Neural cell (in vitro differentiated cells): ENCODE data around the gene LCP2.

Source experiments
- EP300 ChIP-seq: fragments of 450-650 bp; conservative IDR thresholded peaks from 2 replicates; pipeline ENCODE4 v1.6.1; 2014; ENCODE audit warnings: antibody characterized with exemption, mild to moderate bottlenecking, moderate library complexity; ENCODE audit not compliant: poor library complexity, severe bottlenecking
- EZH2 ChIP-seq: fragments of 200-600, 300-800 bp; shearing (Covaris generic), sonication (generic); IDR thresholded peaks from 2 replicates; pipeline ENCODE4 v1.6.1; 2014; ENCODE audit warnings: antibody characterized with exemption, low read length, borderline replicate concordance, mild to moderate bottlenecking; ENCODE audit not compliant: insufficient read depth, poor library complexity, severe bottlenecking
- MXI1 ChIP-seq: fragments of 450-650 bp; conservative IDR thresholded peaks from 2 replicates; pipeline ENCODE4 v1.6.1; 2014; ENCODE audit warnings: antibody characterized with exemption, mild to moderate bottlenecking; ENCODE audit not compliant: poor library complexity, severe bottlenecking
- POLR2AphosphoS5 ChIP-seq: IDR thresholded peaks from 2 replicates; pipeline ENCODE4 v1.6.1; 2012
- RAD21 ChIP-seq: fragments of 450-650 bp; conservative IDR thresholded peaks from 2 replicates; pipeline ENCODE4 v1.6.1; 2014; ENCODE audit warnings: antibody characterized with exemption, mild to moderate bottlenecking, moderate library complexity
- SMC3 ChIP-seq: fragments of 450-650 bp; conservative IDR thresholded peaks from 2 replicates; pipeline ENCODE4 v1.6.1; 2014; ENCODE audit warnings: antibody characterized with exemption, mild to moderate bottlenecking, moderate library complexity; ENCODE audit not compliant: poor library complexity
- TF ChIP-seq, protein P1 (sequence below): fragments of 450-650 bp; IDR thresholded peaks from 2 replicates; pipeline ENCODE4 v1.5.1; 2014; ENCODE audit warnings: antibody characterized with exemption, mild to moderate bottlenecking, moderate library complexity; ENCODE audit not compliant: poor library complexity, severe bottlenecking

DNA sequence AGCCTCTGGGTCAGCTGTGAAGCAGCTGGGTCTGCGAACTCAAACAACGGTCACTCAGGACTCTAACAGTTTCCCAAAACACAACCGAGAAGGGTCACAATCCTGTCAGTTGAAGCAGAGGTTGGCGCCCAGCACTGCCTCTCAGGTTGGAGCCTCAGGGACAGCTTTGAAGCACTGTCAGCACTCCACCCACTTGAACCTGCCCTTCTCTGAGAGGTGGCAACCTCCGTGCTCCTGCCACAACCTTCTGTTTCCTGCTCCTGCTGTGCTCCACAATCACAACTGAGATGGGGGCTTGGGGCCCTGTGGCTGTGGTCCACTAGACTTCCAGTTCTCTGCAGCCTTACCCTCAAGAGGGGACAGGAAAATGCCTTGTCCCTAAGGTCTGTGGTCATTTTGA is 21.7 kb upstream of the LCP2 start:
- no peak for TF ChIP-seq EZH2
- TF ChIP-seq, protein P1, sequence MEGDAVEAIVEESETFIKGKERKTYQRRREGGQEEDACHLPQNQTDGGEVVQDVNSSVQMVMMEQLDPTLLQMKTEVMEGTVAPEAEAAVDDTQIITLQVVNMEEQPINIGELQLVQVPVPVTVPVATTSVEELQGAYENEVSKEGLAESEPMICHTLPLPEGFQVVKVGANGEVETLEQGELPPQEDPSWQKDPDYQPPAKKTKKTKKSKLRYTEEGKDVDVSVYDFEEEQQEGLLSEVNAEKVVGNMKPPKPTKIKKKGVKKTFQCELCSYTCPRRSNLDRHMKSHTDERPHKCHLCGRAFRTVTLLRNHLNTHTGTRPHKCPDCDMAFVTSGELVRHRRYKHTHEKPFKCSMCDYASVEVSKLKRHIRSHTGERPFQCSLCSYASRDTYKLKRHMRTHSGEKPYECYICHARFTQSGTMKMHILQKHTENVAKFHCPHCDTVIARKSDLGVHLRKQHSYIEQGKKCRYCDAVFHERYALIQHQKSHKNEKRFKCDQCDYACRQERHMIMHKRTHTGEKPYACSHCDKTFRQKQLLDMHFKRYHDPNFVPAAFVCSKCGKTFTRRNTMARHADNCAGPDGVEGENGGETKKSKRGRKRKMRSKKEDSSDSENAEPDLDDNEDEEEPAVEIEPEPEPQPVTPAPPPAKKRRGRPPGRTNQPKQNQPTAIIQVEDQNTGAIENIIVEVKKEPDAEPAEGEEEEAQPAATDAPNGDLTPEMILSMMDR, result no peak
- no peak for TF ChIP-seq MXI1
- no peak for TF ChIP-seq SMC3
- no peak for TF ChIP-seq POLR2AphosphoS5
- TF ChIP-seq EP300, result no peak
- TF ChIP-seq RAD21, result no peak
